GM12892 (cell line): ENCODE data around the gene PCP2.

ENCODE experiments used
- DNase-seq: peaks from one replicate; pipeline ENCODE4 v3.0.0; 2011; ENCODE audit not compliant: insufficient read length
- FAIRE-seq: peaks from 2 replicates; lab custom pipeline; 2011; peaks lifted over from hg19 to GRCh38; lab: Jason Lieb, UNC
- POLR2A ChIP-seq: IDR thresholded peaks from 2 replicates; pipeline ENCODE4 v1.6.1; 2011; ENCODE audit warnings: low read depth, low read length, control low read depth
- POLR2AphosphoS5 ChIP-seq: IDR thresholded peaks from 2 replicates; pipeline ENCODE4 v1.6.1; 2011; ENCODE audit warnings: low read depth, low read length, control low read depth
- TAF1 ChIP-seq: IDR thresholded peaks from 2 replicates; pipeline ENCODE4 v1.6.1; 2011; ENCODE audit warnings: low read depth, mild to moderate bottlenecking, control low read depth, low read length, borderline replicate concordance

Gene PCP2

DNA sequence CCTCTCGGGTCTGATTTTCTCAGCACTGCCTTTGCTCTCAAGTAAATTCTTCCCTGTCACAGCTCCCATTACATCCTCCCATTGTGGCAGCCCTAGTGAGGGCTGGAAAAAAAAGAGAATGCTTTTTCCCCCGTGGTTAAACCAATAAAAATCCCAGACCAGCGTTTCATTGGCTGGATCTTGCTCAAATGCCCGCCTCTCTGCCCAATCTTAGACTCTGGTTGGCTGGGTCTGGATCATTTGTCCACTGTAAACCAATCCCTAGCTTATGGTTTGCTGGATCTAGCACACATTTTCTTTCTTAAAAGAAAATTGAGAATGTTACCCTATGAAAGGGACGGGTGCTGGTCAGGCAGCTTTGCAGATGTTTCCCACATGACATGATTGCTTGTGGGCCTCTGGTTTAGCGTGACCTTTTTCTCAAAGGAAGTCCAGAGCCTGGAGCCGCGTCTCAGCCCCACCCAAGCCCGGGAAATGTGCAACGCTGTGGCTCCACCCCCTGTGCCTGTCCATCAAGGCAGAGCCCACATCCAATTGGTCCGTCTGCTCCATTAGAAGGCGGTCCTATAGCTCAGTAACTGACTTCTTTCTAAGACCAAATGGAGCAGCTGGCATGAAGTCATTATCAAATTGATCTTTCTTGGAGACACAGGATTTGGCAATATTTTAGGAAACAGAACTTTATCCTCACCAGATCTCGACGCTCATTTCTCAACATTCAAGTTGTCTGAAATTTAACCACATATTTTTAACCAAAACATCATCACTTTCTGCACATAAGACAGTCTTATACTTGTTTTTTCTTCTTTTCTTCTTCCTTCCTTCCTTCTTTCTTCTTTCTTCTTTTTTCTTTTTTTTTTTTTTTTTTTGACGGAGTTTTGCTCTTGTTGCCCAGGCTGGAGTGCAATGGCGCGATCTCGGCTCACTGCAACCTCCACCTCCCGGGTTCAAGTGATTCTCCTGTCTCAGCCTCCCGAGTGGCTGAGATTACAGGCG lies 40.8 kb upstream of the PCP2 start:
- DNase-seq (no peak), FAIRE-seq (no peak)

GRCh38 chr19:7672522-7672921 lies 39.0 kb upstream of the PCP2 start:
- DNase-seq (no peak), FAIRE-seq (no peak)
- TF ChIP-seq POLR2AphosphoS5 (no peak), POLR2A (no peak), TAF1 (no peak)

More for the DNA sequence above, 40.8 kb upstream of the PCP2 start:
- TF ChIP-seq TAF1 = no peak
- TF ChIP-seq POLR2A = no peak
- TF ChIP-seq POLR2AphosphoS5 = no peak

- DNase-seq (no peak), FAIRE-seq (no peak)
- TF ChIP-seq POLR2A (no peak), TAF1 (no peak), POLR2AphosphoS5 (no peak)
Observed at GRCh38 chr19:7670790-7671189, 37.3 kb upstream of the PCP2 start.

- FAIRE-seq (no peak), DNase-seq (no peak)
- TF ChIP-seq TAF1 (no peak), POLR2A (no peak), POLR2AphosphoS5 (no peak)
Observed at GRCh38 chr19:7670150-7670783, 36.7 kb upstream of the PCP2 start.

GRCh38 chr19:7669641-7670040 lies 36.1 kb upstream of the PCP2 start:
- FAIRE-seq (no peak), DNase-seq (no peak)
- TF ChIP-seq POLR2A (no peak), POLR2AphosphoS5 (no peak), TAF1 (no peak)

DNA sequence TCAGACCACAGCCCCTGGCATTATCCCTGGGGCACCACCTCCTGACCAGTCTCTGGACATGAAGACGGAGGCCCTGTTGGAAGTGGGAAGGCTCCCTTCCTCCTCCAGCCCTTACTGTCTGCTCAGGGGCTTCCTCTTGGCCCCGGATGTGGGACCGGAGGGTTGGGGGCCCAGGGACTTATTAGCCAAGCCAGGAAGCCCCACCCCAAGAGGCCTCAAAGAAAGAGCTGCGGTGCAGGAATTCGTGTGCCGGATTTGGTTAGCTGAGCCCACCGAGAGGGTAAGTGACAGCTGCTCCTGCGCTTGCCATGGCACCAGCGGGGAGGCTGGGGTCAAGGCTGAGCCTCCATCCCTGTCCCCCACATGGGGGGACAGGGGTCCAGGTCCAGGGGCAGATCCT lies 35.3 kb upstream of the PCP2 start, which contains the start of gene RETN:
Gene RETN, plus strand, starts transcription at position 208 of the 400 bp plus-strand sequence. CDS start 278 bp downstream, outside the sequence.
- DNase-seq = no peak

DNA sequence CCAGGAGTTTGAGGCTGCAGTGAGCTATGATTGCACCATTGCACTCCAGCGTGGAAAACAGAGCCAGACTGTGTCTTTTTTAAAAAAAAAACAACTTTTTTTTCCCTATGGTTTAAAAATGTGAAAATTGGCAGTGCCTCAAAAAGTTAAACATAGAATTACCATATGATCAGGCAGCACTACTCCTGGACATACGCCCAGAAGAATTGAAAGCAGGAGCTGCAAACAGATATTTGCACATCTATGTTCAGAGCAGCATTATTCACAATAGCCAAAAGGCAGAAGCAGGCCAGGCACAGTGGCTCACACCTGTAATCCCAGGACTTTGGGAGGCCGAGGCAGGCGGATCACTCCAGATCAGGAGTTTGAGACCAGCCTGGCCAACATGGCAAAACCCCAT lies 31.6 kb upstream of the PCP2 start:
- TF ChIP-seq TAF1 (no peak), POLR2A (no peak), POLR2AphosphoS5 (no peak)
- no peak for FAIRE-seq
- DNase-seq = no peak

More for the DNA sequence above, 35.3 kb upstream of the PCP2 start, which contains the start of gene RETN:
- no peak for FAIRE-seq
- no peak for TF ChIP-seq POLR2A

DNA sequence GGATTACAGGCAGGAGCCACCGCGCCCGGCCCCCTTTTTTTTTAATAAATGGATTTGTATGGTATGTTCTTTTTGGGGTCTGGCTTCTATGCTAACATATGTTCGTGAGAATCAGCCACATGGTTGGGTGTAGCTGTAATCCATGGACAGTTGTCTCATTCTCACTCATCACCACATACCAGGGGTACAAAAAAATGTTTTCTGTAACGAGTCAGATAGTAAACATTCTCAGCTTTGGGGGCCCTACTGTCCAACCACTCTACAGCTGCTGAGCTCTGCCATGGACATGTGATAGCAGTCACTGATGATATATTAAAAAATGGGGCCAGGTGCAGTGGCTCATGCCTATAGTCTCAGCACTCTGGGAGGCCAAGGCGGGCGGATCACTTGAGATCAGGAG lies 30.2 kb upstream of the PCP2 start:
- no peak for TF ChIP-seq TAF1
- no peak for TF ChIP-seq POLR2A
- no peak for TF ChIP-seq POLR2AphosphoS5
- DNase-seq (no peak), FAIRE-seq (no peak)

GRCh38 chr19:7662657-7663056 lies 29.1 kb upstream of the PCP2 start:
- TF ChIP-seq POLR2AphosphoS5 = no peak
- no peak for TF ChIP-seq TAF1
- no peak for DNase-seq
- FAIRE-seq = no peak

DNA sequence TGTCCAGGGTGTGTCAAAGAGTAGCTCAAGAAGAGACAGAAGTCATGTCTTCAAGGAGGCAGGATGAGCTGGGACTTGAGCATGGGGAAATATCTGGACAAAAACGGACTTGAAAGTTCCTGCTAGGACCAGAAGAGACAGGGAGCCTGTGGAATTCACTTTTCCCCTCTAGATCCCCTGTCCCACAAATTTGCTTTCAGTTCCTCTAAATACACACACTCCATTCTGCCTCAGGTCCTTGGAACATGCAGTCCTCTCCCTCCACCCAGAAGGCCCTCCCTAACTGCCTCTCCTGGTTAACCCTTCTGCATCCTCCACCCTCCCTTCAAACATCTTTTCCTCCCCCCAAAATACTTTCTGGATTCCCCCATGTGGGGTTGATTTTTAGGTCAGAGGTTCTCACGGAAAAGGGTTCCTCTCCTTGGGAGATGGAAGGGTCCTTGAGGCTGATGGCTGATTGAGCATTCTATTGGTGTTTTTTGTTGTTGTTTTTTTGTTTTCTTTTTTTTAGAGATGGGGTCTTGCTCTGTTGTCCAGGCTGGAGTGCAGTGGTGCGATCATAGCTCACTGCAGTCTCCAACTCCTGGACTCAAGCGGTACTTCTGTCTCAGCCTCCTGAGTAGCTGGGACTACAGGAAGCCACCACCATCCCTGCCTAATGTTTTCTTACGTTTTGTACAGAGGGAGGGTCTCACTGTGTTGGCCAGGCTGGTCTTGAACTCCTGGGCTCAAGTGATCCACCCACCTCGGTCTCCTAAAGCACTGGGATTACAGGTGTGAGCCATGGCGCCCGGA lies 28.4 kb upstream of the PCP2 start:
- FAIRE-seq = no peak
- TF ChIP-seq POLR2AphosphoS5 (no peak), POLR2A (no peak), TAF1 (no peak)
- no peak for DNase-seq

GRCh38 chr19:7658219-7658686 lies 24.7 kb upstream of the PCP2 start:
- TF ChIP-seq POLR2A (peak; percentile 43; the same call in 1 of the 2 replicates), POLR2AphosphoS5 (no peak)
- FAIRE-seq (peak; percentile 83), DNase-seq (peak; percentile 88)
